Stimulated activated CD4-positive, alpha-beta T cell treated with anti-CD3 and anti-CD28 coated beads, TNF-alpha, amount 100 ng/mL, for 24 hours (primary cell): ENCODE results near the gene CRACR2A.

Experiments used
- DNase-seq, 3 experiments: peaks; one replicate each; pipeline ENCODE4 v3.0.0-alpha.2; 2020; ENCODE audit warnings: low read depth in 3 of 3

Gene CRACR2A

GRCh38 chr12:3622021-3622821 is 130.7 kb downstream of the CRACR2A start:
- DNase-seq, result no peak

GRCh38 chr12:3620856-3621255 is 132.1 kb downstream of the CRACR2A start:
- no peak for DNase-seq

GRCh38 chr12:3617565-3617964 is 135.3 kb downstream of the CRACR2A start:
- DNase-seq, result no peak

- DNase-seq, result no peak
These were observed 137.0 kb downstream of the CRACR2A start for GRCh38 chr12:3615862-3616261.

GRCh38 chr12:3614806-3615466 is 138.0 kb downstream of the CRACR2A start:
- no peak for DNase-seq

GRCh38 chr12:3613641-3614395 is 139.1 kb downstream of the CRACR2A start:
- DNase-seq, result no peak

- DNase-seq, result no peak
These were observed 140.8 kb downstream of the CRACR2A start for GRCh38 chr12:3611860-3612703.

GRCh38 chr12:3607821-3608220 is 145.1 kb downstream of the CRACR2A start:
- DNase-seq, result no peak

- no peak for DNase-seq
These were observed 145.7 kb downstream of the CRACR2A start for GRCh38 chr12:3607039-3607720.

- DNase-seq, result no peak
These were observed 146.8 kb downstream of the CRACR2A start for GRCh38 chr12:3606128-3606527.

GRCh38 chr12:3605692-3606091 is 147.2 kb downstream of the CRACR2A start:
- no peak for DNase-seq

- no peak for DNase-seq
These were observed 147.9 kb downstream of the CRACR2A start for GRCh38 chr12:3604748-3605586.

- no peak for DNase-seq
These were observed 148.6 kb downstream of the CRACR2A start for GRCh38 chr12:3604286-3604685.

GRCh38 chr12:3603576-3603975 is 149.3 kb downstream of the CRACR2A start:
- no peak for DNase-seq

- DNase-seq, result no peak
These were observed 150.4 kb downstream of the CRACR2A start for GRCh38 chr12:3602488-3602887.

GRCh38 chr12:3601461-3602150 is 151.3 kb downstream of the CRACR2A start:
- no peak for DNase-seq

- DNase-seq, result no peak
These were observed 152.0 kb downstream of the CRACR2A start for GRCh38 chr12:3600951-3601350.

GRCh38 chr12:3600039-3600720 is 152.7 kb downstream of the CRACR2A start:
- DNase-seq, result no peak
